ENCODE measurements around the gene SLC25A48. TPM values are rescaled to one million over a fixed set of nuclear protein-coding genes. Genes with fewer than 3 reads are reported as not detected.
A peak's percentile ranks its signal among the peaks of the same experiment; 100 is the strongest.

SLC25A48 gene
- total and polyA plus RNA-seq, 2 donors: 0.05 to 0.25 TPM

- 89% methylated on average over 7 of the region's 7 CpGs for WGBS
- Histone ChIP-seq H3K4me3 (ENCODE audit: low read length in 2 of 2) (no peak overlapping the region), H3K36me3 (ENCODE audit: control insufficient read depth in 2 of 2, insufficient read depth in 2 of 2, low read length in 1 of 2) (no peaks in the 10 kb centered on the region), H3K27ac (ENCODE audit: low read depth in 1 of 2, low read length in 1 of 2) (no peak overlapping the region), H3K9me3 (ENCODE audit: control insufficient read depth in 2 of 2, insufficient read depth in 1 of 2, low read length in 1 of 2) (no peaks in the 10 kb centered on the region), H3K4me1 (ENCODE audit: control insufficient read depth in 2 of 2, insufficient read depth in 2 of 2, low read length in 2 of 2) (no peaks in the 10 kb centered on the region), H3K27me3 (ENCODE audit: control insufficient read depth in 2 of 2, insufficient read depth in 1 of 2, low read length in 1 of 2) (peaks cover 0 to 6% of the 10 kb centered on the region in 2 donors)
- no peak for DNase-seq (ENCODE audit: low read depth in 6 of 9, low spot score in 9 of 9)
Observed at GRCh38 chr5:135880801-135881200, 46.3 kb downstream of the SLC25A48 start.

GRCh38 chr5:135881244-135881643, 46.8 kb downstream of the SLC25A48 start:
- 88% methylated on average over 4 of the region's 4 CpGs for WGBS
- no peak for DNase-seq (ENCODE audit: low read depth in 6 of 9, low spot score in 9 of 9)
- Histone ChIP-seq H3K4me3 (ENCODE audit: low read length in 2 of 2) (no peak overlapping the region), H3K27me3 (ENCODE audit: control insufficient read depth in 2 of 2, insufficient read depth in 1 of 2, low read length in 1 of 2) (peaks cover 0 to 6% of the 10 kb centered on the region in 2 donors), H3K9me3 (ENCODE audit: control insufficient read depth in 2 of 2, insufficient read depth in 1 of 2, low read length in 1 of 2) (no peaks in the 10 kb centered on the region), H3K36me3 (ENCODE audit: control insufficient read depth in 2 of 2, insufficient read depth in 2 of 2, low read length in 1 of 2) (no peaks in the 10 kb centered on the region), H3K27ac (ENCODE audit: low read depth in 1 of 2, low read length in 1 of 2) (no peak overlapping the region), H3K4me1 (ENCODE audit: control insufficient read depth in 2 of 2, insufficient read depth in 2 of 2, low read length in 2 of 2) (no peaks in the 10 kb centered on the region)

- Histone ChIP-seq H3K27me3 (ENCODE audit: control insufficient read depth in 2 of 2, insufficient read depth in 1 of 2, low read length in 1 of 2) (peaks cover 0 to 6% of the 10 kb centered on the region in 2 donors), H3K27ac (ENCODE audit: low read depth in 1 of 2, low read length in 1 of 2) (no peak overlapping the region), H3K36me3 (ENCODE audit: control insufficient read depth in 2 of 2, insufficient read depth in 2 of 2, low read length in 1 of 2) (no peaks in the 10 kb centered on the region), H3K4me3 (ENCODE audit: low read length in 2 of 2) (no peak overlapping the region), H3K4me1 (ENCODE audit: control insufficient read depth in 2 of 2, insufficient read depth in 2 of 2, low read length in 2 of 2) (no peaks in the 10 kb centered on the region), H3K9me3 (ENCODE audit: control insufficient read depth in 2 of 2, insufficient read depth in 1 of 2, low read length in 1 of 2) (no peaks in the 10 kb centered on the region)
- 82% methylated on average over 3 of the region's 3 CpGs for WGBS
- no peak for DNase-seq (ENCODE audit: low read depth in 6 of 9, low spot score in 9 of 9)
Observed at GRCh38 chr5:135881819-135882218, 47.4 kb downstream of the SLC25A48 start.

GRCh38 chr5:135883026-135883425, 48.6 kb downstream of the SLC25A48 start:
- Histone ChIP-seq H3K9me3 (ENCODE audit: control insufficient read depth in 2 of 2, insufficient read depth in 1 of 2, low read length in 1 of 2) (no peaks in the 10 kb centered on the region), H3K27me3 (ENCODE audit: control insufficient read depth in 2 of 2, insufficient read depth in 1 of 2, low read length in 1 of 2) (peaks cover 0 to 7% of the 10 kb centered on the region in 2 donors), H3K4me3 (ENCODE audit: low read length in 2 of 2) (no peak overlapping the region), H3K4me1 (ENCODE audit: control insufficient read depth in 2 of 2, insufficient read depth in 2 of 2, low read length in 2 of 2) (peaks cover 0 to 5% of the 10 kb centered on the region in 2 donors), H3K27ac (ENCODE audit: low read depth in 1 of 2, low read length in 1 of 2) (no peak overlapping the region), H3K36me3 (ENCODE audit: control insufficient read depth in 2 of 2, insufficient read depth in 2 of 2, low read length in 1 of 2) (no peaks in the 10 kb centered on the region)
- no peak for DNase-seq (ENCODE audit: low read depth in 6 of 9, low spot score in 9 of 9)
- 92% methylated on average over 3 of the region's 3 CpGs for WGBS

GRCh38 chr5:135883441-135883840, 49.0 kb downstream of the SLC25A48 start:
- no peak overlapping the region for H3K27ac ChIP-seq (ENCODE audit: low read depth in 1 of 2, low read length in 1 of 2)
- H3K9me3 ChIP-seq (ENCODE audit: control insufficient read depth in 2 of 2, insufficient read depth in 1 of 2, low read length in 1 of 2): no peaks in the 10 kb centered on the region
- peaks cover 0 to 5% of the 10 kb centered on the region in 2 donors for H3K4me1 ChIP-seq (ENCODE audit: control insufficient read depth in 2 of 2, insufficient read depth in 2 of 2, low read length in 2 of 2)
- 49% methylated on average over 4 of the region's 4 CpGs for WGBS
- H3K36me3 ChIP-seq (ENCODE audit: control insufficient read depth in 2 of 2, insufficient read depth in 2 of 2, low read length in 1 of 2): no peaks in the 10 kb centered on the region
- H3K27me3 ChIP-seq (ENCODE audit: control insufficient read depth in 2 of 2, insufficient read depth in 1 of 2, low read length in 1 of 2): peaks cover 0 to 11% of the 10 kb centered on the region in 2 donors
- H3K4me3 ChIP-seq (ENCODE audit: low read length in 2 of 2): no peak overlapping the region
- DNase-seq (ENCODE audit: low read depth in 6 of 9, low spot score in 9 of 9): no peak

- Histone ChIP-seq H3K36me3 (ENCODE audit: control insufficient read depth in 2 of 2, insufficient read depth in 2 of 2, low read length in 1 of 2) (no peaks in the 10 kb centered on the region), H3K27me3 (ENCODE audit: control insufficient read depth in 2 of 2, insufficient read depth in 1 of 2, low read length in 1 of 2) (peaks cover 0 to 16% of the 10 kb centered on the region in 2 donors), H3K9me3 (ENCODE audit: control insufficient read depth in 2 of 2, insufficient read depth in 1 of 2, low read length in 1 of 2) (no peaks in the 10 kb centered on the region), H3K4me3 (ENCODE audit: low read length in 2 of 2) (no peak overlapping the region), H3K4me1 (ENCODE audit: control insufficient read depth in 2 of 2, insufficient read depth in 2 of 2, low read length in 2 of 2) (peaks cover 0 to 5% of the 10 kb centered on the region in 2 donors), H3K27ac (ENCODE audit: low read depth in 1 of 2, low read length in 1 of 2) (no peak overlapping the region)
- 94% methylated on average over 3 of the region's 3 CpGs for WGBS
- DNase-seq (ENCODE audit: low read depth in 6 of 9, low spot score in 9 of 9): no peak
Observed at GRCh38 chr5:135885031-135885430, 50.6 kb downstream of the SLC25A48 start.

GRCh38 chr5:135886136-135886535, 51.7 kb downstream of the SLC25A48 start:
- DNase-seq (ENCODE audit: low read depth in 6 of 9, low spot score in 9 of 9): no peak
- no peaks in the 10 kb centered on the region for H3K9me3 ChIP-seq (ENCODE audit: control insufficient read depth in 2 of 2, insufficient read depth in 1 of 2, low read length in 1 of 2)
- peaks cover 0 to 17% of the 10 kb centered on the region in 2 donors for H3K27me3 ChIP-seq (ENCODE audit: control insufficient read depth in 2 of 2, insufficient read depth in 1 of 2, low read length in 1 of 2)
- peaks cover 0 to 5% of the 10 kb centered on the region in 2 donors for H3K4me1 ChIP-seq (ENCODE audit: control insufficient read depth in 2 of 2, insufficient read depth in 2 of 2, low read length in 2 of 2)
- no peak overlapping the region for H3K27ac ChIP-seq (ENCODE audit: low read depth in 1 of 2, low read length in 1 of 2)
- H3K4me3 ChIP-seq (ENCODE audit: low read length in 2 of 2): no peak overlapping the region
- H3K36me3 ChIP-seq (ENCODE audit: control insufficient read depth in 2 of 2, insufficient read depth in 2 of 2, low read length in 1 of 2): no peaks in the 10 kb centered on the region
- WGBS: 56% methylated on average over 4 of the region's 4 CpGs

GRCh38 chr5:135887447-135887864, 53.0 kb downstream of the SLC25A48 start:
- peak; percentile 48 to 83 (median 62) for DNase-seq (ENCODE audit: low read depth in 6 of 9, low spot score in 9 of 9)
- Histone ChIP-seq H3K27ac (ENCODE audit: low read depth in 1 of 2, low read length in 1 of 2) (no peak overlapping the region), H3K4me3 (ENCODE audit: low read length in 2 of 2) (no peak overlapping the region), H3K27me3 (ENCODE audit: control insufficient read depth in 2 of 2, insufficient read depth in 1 of 2, low read length in 1 of 2) (peaks cover 0 to 16% of the 10 kb centered on the region in 2 donors), H3K4me1 (ENCODE audit: control insufficient read depth in 2 of 2, insufficient read depth in 2 of 2, low read length in 2 of 2) (peaks cover 0 to 7% of the 10 kb centered on the region in 2 donors), H3K36me3 (ENCODE audit: control insufficient read depth in 2 of 2, insufficient read depth in 2 of 2, low read length in 1 of 2) (no peaks in the 10 kb centered on the region), H3K9me3 (ENCODE audit: control insufficient read depth in 2 of 2, insufficient read depth in 1 of 2, low read length in 1 of 2) (no peaks in the 10 kb centered on the region)
- WGBS: 2% methylated on average over 8 of the region's 8 CpGs

GRCh38 chr5:135887881-135888614, 53.6 kb downstream of the SLC25A48 start:
- Histone ChIP-seq H3K9me3 (ENCODE audit: control insufficient read depth in 2 of 2, insufficient read depth in 1 of 2, low read length in 1 of 2) (no peaks in the 10 kb centered on the region), H3K27ac (ENCODE audit: low read depth in 1 of 2, low read length in 1 of 2) (no peak overlapping the region), H3K4me3 (ENCODE audit: low read length in 2 of 2) (no peak overlapping the region), H3K27me3 (ENCODE audit: control insufficient read depth in 2 of 2, insufficient read depth in 1 of 2, low read length in 1 of 2) (peaks cover 0 to 16% of the 10 kb centered on the region in 2 donors), H3K36me3 (ENCODE audit: control insufficient read depth in 2 of 2, insufficient read depth in 2 of 2, low read length in 1 of 2) (no peaks in the 10 kb centered on the region), H3K4me1 (ENCODE audit: control insufficient read depth in 2 of 2, insufficient read depth in 2 of 2, low read length in 2 of 2) (peaks cover 0 to 7% of the 10 kb centered on the region in 2 donors)
- 75% methylated on average over 13 of the region's 13 CpGs for WGBS
- no peak for DNase-seq (ENCODE audit: low read depth in 6 of 9, low spot score in 9 of 9)
